IPS-20b (cell line): ENCODE results near the gene NKG7.

Experiments
- H3K27ac ChIP-seq: one replicate; pipeline ENCODE4 v1.5.1; 2013; ENCODE audit warnings: low read length
- H3K27me3 ChIP-seq: 2 replicates; pipeline ENCODE4 v1.6.1; 2013; ENCODE audit warnings: mild to moderate bottlenecking, low read length, inconsistent platforms; ENCODE audit not compliant: insufficient read depth
- H3K36me3 ChIP-seq: 2 replicates; pipeline ENCODE4 v1.6.1; 2013; ENCODE audit warnings: low read depth, mild to moderate bottlenecking, inconsistent platforms, low read length, moderate library complexity; ENCODE audit not compliant: insufficient read depth
- H3K4me1 ChIP-seq: 2 replicates; pipeline ENCODE4 v1.6.1; 2013; ENCODE audit warnings: mild to moderate bottlenecking, control low read depth, inconsistent platforms, low read length, moderate library complexity; ENCODE audit not compliant: insufficient read depth
- H3K4me3 ChIP-seq: 2 replicates; pipeline ENCODE4 v1.5.1; 2013; ENCODE audit warnings: mild to moderate bottlenecking, low read length, inconsistent platforms
- H3K9ac ChIP-seq: 2 replicates; pipeline ENCODE4 v1.6.1; 2013; ENCODE audit warnings: low read depth, mild to moderate bottlenecking, inconsistent platforms, low read length, moderate library complexity
- H3K9me3 ChIP-seq: 2 replicates; pipeline ENCODE4 v1.6.1; 2013; ENCODE audit warnings: mild to moderate bottlenecking, low read depth, low read length, inconsistent platforms; ENCODE audit not compliant: insufficient read depth

The NKG7 gene

DNA sequence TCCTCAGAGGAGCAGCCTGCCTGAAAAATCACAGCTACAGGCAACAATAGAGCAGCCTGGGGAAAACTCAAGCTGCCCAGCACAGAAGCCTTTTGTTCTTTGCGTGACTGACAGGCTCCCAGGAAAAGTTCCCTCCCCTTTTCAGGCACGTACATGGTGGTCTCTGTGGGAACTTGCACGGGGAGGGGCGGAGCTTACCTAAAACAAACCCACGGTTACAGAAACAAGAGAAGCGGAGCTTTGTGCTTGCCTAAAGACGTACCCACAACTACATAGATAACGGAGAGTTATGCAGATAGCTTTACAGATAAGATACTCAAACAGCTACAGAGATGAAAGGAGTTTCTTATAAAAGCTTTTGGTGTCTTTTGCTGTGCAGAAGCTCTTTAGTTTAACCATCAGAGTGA, 17.7 kb downstream of the NKG7 start:
- H3K9me3 ChIP-seq = no peaks in the 10 kb centered on the region
- H3K4me1 ChIP-seq = peaks cover 7% of the 10 kb centered on the region; the same call in 1 of the 2 replicates
- peak overlapping the region; percentile 21; the same call in 1 of the 2 replicates for H3K9ac ChIP-seq
- H3K36me3 ChIP-seq = peaks cover 7% of the 10 kb centered on the region; the same call in 1 of the 2 replicates
- no peaks in the 10 kb centered on the region for H3K27me3 ChIP-seq
- no peak overlapping the region for H3K4me3 ChIP-seq
- no peak overlapping the region for H3K27ac ChIP-seq

- Histone ChIP-seq H3K4me1 (peaks cover 7% of the 10 kb centered on the region; the same call in 1 of the 2 replicates), H3K4me3 (no peak overlapping the region), H3K36me3 (peaks cover 7% of the 10 kb centered on the region; the same call in 1 of the 2 replicates), H3K27me3 (no peaks in the 10 kb centered on the region), H3K9ac (peak overlapping the region; percentile 21; the same call in 1 of the 2 replicates), H3K9me3 (no peaks in the 10 kb centered on the region), H3K27ac (no peak overlapping the region)
Observed at GRCh38 chr19:51354103-51354741, 18.2 kb downstream of the NKG7 start.

DNA sequence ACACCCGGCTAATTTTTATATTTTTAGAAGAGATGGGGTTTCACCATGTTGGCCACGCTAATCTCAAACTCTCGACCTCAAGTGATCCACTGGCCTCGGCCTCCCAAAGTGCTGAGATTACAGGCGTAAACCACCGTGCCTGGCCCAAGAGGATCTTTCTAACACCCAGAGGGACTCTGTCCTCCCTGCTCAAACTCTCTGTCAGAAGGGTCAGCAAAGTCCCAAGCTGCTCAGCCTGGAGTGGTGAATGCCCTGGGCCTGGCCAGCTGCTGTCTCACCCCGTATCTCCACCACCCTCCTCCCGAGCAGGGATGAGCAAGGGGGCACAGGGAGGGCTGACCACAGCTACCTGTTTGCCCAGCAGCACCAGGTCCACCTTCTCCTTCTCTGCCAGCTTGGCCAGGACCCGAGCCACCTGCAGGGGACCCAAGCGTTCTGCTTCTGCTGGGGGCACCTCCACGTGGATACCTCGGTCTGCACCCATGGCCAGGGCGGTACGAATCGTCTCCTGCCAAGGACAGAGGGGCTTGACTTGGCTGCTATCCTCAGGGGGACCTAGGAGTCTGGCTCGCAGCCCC, 19.6 kb downstream of the NKG7 start:
- Histone ChIP-seq H3K9ac (no peak overlapping the region), H3K4me1 (peaks cover 7% of the 10 kb centered on the region; the same call in 1 of the 2 replicates), H3K36me3 (peaks cover 7% of the 10 kb centered on the region; the same call in 1 of the 2 replicates), H3K9me3 (no peaks in the 10 kb centered on the region), H3K4me3 (no peak overlapping the region), H3K27me3 (no peaks in the 10 kb centered on the region), H3K27ac (no peak overlapping the region)

GRCh38 chr19:51351266-51351990, 21.0 kb downstream of the NKG7 start:
- Histone ChIP-seq H3K9me3 (no peaks in the 10 kb centered on the region), H3K27me3 (no peaks in the 10 kb centered on the region), H3K36me3 (peaks cover 7% of the 10 kb centered on the region; the same call in 1 of the 2 replicates), H3K4me3 (no peak overlapping the region), H3K27ac (no peak overlapping the region), H3K4me1 (peaks cover 7% of the 10 kb centered on the region; the same call in 1 of the 2 replicates), H3K9ac (no peak overlapping the region)

GRCh38 chr19:51347209-51347928, 25.1 kb downstream of the NKG7 start:
- Histone ChIP-seq H3K9me3 (no peaks in the 10 kb centered on the region), H3K4me1 (peaks cover 2% of the 10 kb centered on the region; the same call in 1 of the 2 replicates), H3K27ac (no peak overlapping the region), H3K27me3 (no peaks in the 10 kb centered on the region), H3K36me3 (peaks cover 7% of the 10 kb centered on the region; the same call in 1 of the 2 replicates), H3K9ac (no peak overlapping the region), H3K4me3 (no peak overlapping the region)

DNA sequence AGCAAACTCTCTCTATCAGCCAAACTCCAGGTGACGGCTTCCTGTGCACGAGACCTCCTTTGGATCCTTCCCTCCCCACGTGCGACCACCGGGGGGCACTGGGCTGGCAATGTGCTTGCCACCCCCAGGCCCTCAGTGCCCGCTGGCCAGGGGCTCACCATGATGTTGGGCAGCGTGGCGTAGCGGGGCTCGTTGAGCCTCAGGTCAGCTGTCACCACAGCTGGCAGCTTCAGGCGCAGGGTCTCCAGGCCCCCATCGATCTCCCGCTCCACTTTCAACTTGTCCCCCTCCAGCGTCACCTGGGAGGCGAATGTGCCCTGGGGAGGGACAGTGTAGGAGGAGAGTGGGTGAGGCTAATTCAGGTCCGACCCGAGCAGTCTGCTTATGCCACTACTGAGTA, 25.7 kb downstream of the NKG7 start:
- H3K4me1 ChIP-seq = peaks cover 8% of the 10 kb centered on the region; the same call in 1 of the 2 replicates
- peaks cover 3% of the 10 kb centered on the region for H3K27me3 ChIP-seq
- H3K4me3 ChIP-seq = no peak overlapping the region
- H3K9ac ChIP-seq = no peak overlapping the region
- H3K27ac ChIP-seq = no peak overlapping the region
- H3K36me3 ChIP-seq = peaks cover 7% of the 10 kb centered on the region; the same call in 1 of the 2 replicates
- no peaks in the 10 kb centered on the region for H3K9me3 ChIP-seq

DNA sequence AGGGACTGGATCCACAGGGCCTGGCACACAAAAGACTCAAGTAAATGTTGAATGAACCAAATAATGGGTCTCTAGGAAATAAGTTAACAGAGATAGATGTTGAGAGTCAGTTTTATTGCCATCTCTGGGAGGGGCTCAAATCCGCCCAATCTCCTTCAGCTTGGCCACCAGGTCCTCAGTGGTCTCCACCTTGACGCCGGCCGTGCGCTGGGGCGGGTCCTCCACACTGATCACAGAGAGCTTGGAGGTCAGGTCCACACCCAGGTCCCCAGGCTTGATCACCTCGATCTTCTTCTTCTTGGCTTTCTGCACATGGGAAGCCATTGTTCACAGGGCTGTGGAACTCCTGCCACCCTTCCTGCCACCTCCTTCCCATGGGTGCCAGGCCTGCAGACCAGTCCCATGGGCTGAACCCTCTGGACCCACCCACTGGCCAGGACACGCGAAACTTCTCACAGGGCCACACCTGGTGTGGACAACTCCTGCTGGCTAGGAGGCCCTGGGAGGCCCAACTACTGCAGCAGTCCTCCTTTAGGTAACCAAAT, 27.3 kb downstream of the NKG7 start:
- no peaks in the 10 kb centered on the region for H3K9me3 ChIP-seq
- no peak overlapping the region for H3K27ac ChIP-seq
- no peaks in the 10 kb centered on the region for H3K36me3 ChIP-seq
- H3K4me3 ChIP-seq = no peak overlapping the region
- peaks cover 8% of the 10 kb centered on the region; the same call in 1 of the 2 replicates for H3K4me1 ChIP-seq
- H3K9ac ChIP-seq = no peak overlapping the region
- H3K27me3 ChIP-seq = peaks cover 19% of the 10 kb centered on the region

GRCh38 chr19:51342631-51343569, 29.6 kb downstream of the NKG7 start:
- H3K4me1 ChIP-seq = peaks cover 8% of the 10 kb centered on the region; the same call in 1 of the 2 replicates
- H3K9me3 ChIP-seq = no peaks in the 10 kb centered on the region
- no peak overlapping the region for H3K4me3 ChIP-seq
- no peaks in the 10 kb centered on the region for H3K36me3 ChIP-seq
- no peak overlapping the region for H3K9ac ChIP-seq
- H3K27me3 ChIP-seq = peaks cover 19% of the 10 kb centered on the region
- no peak overlapping the region for H3K27ac ChIP-seq

- H3K9me3 ChIP-seq = no peaks in the 10 kb centered on the region
- no peaks in the 10 kb centered on the region for H3K36me3 ChIP-seq
- peaks cover 8% of the 10 kb centered on the region; the same call in 1 of the 2 replicates for H3K4me1 ChIP-seq
- H3K9ac ChIP-seq = peak within 1 kb of the TSS; percentile 27; the same call in 1 of the 2 replicates
- no peak within 1 kb of the TSS for H3K4me3 ChIP-seq
- H3K27ac ChIP-seq = no peak within 1 kb of the TSS
- peaks cover 19% of the 10 kb centered on the region for H3K27me3 ChIP-seq
Observed at GRCh38 chr19:51341976-51342580, 30.4 kb downstream of the NKG7 start, which contains the start of gene VSIG10L. TSS of gene VSIG10L (minus strand) at chr19:51342139. CDS start at chr19:51342124, 15 bp downstream.

DNA sequence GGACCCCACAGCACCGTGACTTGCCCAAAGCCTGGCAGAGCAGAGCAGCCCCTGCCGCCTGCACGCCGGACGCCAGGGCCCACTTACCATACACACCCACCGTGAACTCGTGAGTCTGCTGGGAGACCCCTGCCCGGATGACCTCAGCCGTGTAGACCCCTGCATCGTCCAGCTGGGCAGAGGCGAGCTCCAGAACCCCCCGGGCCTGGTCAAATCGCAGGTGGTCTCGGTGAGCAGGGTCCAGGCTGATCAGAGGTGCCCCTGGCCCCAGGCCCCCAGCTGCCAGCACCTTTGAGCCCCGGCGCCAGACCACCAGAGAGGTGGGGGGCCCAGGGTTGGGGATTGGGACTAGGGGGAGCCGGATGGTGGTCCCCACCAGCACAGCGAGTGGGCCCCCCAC, 31.4 kb downstream of the NKG7 start:
- H3K27me3 ChIP-seq = peaks cover 19% of the 10 kb centered on the region
- no peak overlapping the region; the same call in 1 of the 2 replicates for H3K9ac ChIP-seq
- H3K36me3 ChIP-seq = no peaks in the 10 kb centered on the region
- H3K27ac ChIP-seq = no peak overlapping the region
- peak overlapping the region; percentile 70; the same call in 1 of the 2 replicates for H3K4me3 ChIP-seq
- no peaks in the 10 kb centered on the region for H3K9me3 ChIP-seq
- H3K4me1 ChIP-seq = peaks cover 8% of the 10 kb centered on the region; the same call in 1 of the 2 replicates
